ENCODE results near the gene POLR2L. TPM values are rescaled to one million over a fixed set of nuclear protein-coding genes. Genes with fewer than 3 reads are reported as not detected.

POLR2L gene
- total RNA-seq, 1 donor from 2014 or later, result 42.0 TPM

DNA sequence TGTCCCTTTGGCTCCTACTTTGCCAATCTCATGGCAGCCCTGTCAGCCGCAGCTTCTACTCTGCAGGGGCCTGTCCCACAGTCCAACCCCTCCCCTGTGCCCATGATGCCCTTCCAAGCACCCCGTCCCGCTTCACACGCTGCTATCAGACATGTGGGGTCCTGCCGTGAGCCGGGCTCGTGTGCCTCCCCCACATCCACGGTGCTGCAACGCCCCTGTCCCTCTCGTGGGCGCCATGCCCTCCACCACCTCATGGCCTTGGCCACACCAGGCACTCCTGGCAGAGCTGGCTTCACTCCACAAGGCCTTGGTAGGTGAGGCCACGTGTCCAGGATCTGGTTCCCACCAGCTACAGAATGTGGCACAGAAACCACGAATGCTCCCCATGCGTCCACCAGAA lies 45.3 kb upstream of the POLR2L start:
- H3K27me3 ChIP-seq (ENCODE audit: control insufficient read depth, insufficient read depth, low read length), result no peaks in the 10 kb centered on the region
- TF ChIP-seq, protein P1, sequence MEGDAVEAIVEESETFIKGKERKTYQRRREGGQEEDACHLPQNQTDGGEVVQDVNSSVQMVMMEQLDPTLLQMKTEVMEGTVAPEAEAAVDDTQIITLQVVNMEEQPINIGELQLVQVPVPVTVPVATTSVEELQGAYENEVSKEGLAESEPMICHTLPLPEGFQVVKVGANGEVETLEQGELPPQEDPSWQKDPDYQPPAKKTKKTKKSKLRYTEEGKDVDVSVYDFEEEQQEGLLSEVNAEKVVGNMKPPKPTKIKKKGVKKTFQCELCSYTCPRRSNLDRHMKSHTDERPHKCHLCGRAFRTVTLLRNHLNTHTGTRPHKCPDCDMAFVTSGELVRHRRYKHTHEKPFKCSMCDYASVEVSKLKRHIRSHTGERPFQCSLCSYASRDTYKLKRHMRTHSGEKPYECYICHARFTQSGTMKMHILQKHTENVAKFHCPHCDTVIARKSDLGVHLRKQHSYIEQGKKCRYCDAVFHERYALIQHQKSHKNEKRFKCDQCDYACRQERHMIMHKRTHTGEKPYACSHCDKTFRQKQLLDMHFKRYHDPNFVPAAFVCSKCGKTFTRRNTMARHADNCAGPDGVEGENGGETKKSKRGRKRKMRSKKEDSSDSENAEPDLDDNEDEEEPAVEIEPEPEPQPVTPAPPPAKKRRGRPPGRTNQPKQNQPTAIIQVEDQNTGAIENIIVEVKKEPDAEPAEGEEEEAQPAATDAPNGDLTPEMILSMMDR (IDR thresholded peaks at IDR 0.05; ENCODE audit: insufficient read depth, low read length, poor library complexity, severe bottlenecking), result no peak
- H3K4me3 ChIP-seq (ENCODE audit: low read depth, low read length), result no peak overlapping the region
- no peak for DNase-seq (ENCODE audit: low read depth)
- peaks cover 2% of the 10 kb centered on the region for H3K36me3 ChIP-seq (ENCODE audit: control insufficient read depth, insufficient read depth, low read length)

DNA sequence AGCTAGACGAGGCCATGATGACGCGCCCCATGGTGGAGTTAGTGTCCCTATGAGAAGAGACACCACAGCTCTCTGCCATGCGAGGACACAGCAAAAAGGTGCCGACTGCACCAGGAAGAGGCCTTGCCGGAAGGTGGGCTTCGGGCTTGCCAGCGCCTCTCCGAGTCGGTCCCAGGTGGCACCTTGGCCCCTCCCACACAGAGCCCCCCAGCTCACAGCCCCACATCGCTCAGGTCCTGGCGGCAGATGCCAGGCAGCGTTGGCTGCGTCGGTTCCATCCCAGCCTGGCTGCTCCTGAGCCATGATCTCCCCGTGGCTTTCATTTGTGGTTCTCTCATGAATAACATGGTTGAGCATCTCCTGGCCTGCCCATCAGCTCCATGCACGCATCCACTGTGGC lies 44.2 kb upstream of the POLR2L start:
- no peak for DNase-seq (ENCODE audit: low read depth)
- Histone ChIP-seq H3K4me3 (ENCODE audit: low read depth, low read length) (no peak overlapping the region), H3K27me3 (ENCODE audit: control insufficient read depth, insufficient read depth, low read length) (no peaks in the 10 kb centered on the region), H3K36me3 (ENCODE audit: control insufficient read depth, insufficient read depth, low read length) (peaks cover 2% of the 10 kb centered on the region)
- TF ChIP-seq, protein P1 (IDR thresholded peaks at IDR 0.05; ENCODE audit: insufficient read depth, low read length, poor library complexity, severe bottlenecking), result no peak

DNA sequence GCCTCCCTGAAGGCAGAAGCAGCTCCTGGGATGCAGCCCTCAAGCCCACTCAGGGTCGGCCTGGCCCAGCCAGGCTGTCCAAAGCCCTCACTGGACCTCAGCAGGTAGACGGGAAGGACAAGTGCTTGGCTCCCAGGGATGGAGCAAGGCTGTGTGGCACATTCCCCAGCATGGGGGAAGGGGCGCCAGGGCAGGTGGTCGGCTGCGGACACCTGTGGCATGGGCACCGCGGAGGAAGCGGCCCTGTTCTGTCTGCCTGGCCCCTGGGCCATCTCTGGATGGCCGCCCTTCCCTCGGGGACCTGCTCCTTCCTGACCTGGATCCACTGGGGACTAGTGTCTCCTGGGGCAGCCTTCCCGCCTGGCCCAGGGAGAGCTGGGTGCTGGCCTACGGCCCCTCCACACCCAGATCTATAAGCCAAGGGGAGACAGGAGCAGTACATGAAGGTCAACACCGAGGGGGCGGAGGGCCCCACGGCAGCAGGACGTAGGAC lies 42.3 kb upstream of the POLR2L start:
- Histone ChIP-seq H3K36me3 (ENCODE audit: control insufficient read depth, insufficient read depth, low read length) (peaks cover 3% of the 10 kb centered on the region), H3K27me3 (ENCODE audit: control insufficient read depth, insufficient read depth, low read length) (no peaks in the 10 kb centered on the region), H3K4me3 (ENCODE audit: low read depth, low read length) (no peak overlapping the region)
- TF ChIP-seq, protein P1 (IDR thresholded peaks at IDR 0.05; ENCODE audit: insufficient read depth, low read length, poor library complexity, severe bottlenecking), result no peak
- no peak for DNase-seq (ENCODE audit: low read depth)

DNA sequence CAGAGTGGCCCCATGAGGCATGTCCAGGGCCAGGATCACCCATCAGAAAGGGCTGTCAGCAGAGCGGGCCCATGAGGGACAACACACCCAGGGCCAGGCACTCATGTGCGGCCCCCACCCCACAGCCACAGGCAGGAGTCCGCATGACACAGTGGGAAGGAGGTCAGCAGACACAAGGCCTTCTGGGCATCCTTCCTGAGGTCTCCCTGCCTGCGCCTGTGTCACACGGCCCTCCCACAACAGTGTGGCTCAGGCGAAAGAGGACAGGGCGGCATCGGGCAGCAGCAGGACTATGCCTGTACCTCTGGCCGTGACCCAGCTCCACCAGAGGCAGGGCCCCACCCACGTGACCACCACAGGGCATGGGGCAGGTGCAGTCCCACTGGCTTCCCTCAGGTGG lies 41.2 kb upstream of the POLR2L start:
- TF ChIP-seq, protein P1 (IDR thresholded peaks at IDR 0.05; ENCODE audit: insufficient read depth, low read length, poor library complexity, severe bottlenecking), result no peak
- H3K27me3 ChIP-seq (ENCODE audit: control insufficient read depth, insufficient read depth, low read length), result no peaks in the 10 kb centered on the region
- H3K4me3 ChIP-seq (ENCODE audit: low read depth, low read length), result no peak overlapping the region
- H3K36me3 ChIP-seq (ENCODE audit: control insufficient read depth, insufficient read depth, low read length), result peaks cover 3% of the 10 kb centered on the region
- DNase-seq (ENCODE audit: low read depth), result no peak

DNA sequence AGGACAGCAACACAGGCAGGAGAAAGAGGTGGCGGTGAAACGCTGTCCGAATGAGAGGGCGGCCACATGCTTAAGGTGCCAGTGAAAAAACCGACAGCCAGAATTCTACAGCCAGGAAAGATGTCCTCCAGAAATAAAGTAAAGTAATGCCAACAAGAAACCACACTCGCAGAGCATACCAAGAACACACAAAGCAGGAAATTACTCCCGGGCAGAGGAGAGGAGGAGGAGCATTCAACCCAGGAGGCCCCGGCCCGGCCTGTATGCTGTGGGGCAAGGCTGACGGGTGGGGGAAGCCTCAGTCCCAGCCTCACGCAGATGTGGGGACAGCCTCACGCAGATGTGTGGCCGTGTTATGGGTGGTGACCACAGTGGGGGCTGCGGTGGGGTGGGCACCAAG lies 40.3 kb upstream of the POLR2L start:
- H3K27me3 ChIP-seq (ENCODE audit: control insufficient read depth, insufficient read depth, low read length), result no peaks in the 10 kb centered on the region
- H3K36me3 ChIP-seq (ENCODE audit: control insufficient read depth, insufficient read depth, low read length), result peaks cover 3% of the 10 kb centered on the region
- TF ChIP-seq, protein P1 (IDR thresholded peaks at IDR 0.05; ENCODE audit: insufficient read depth, low read length, poor library complexity, severe bottlenecking), result no peak
- H3K4me3 ChIP-seq (ENCODE audit: low read depth, low read length), result no peak overlapping the region
- DNase-seq (ENCODE audit: low read depth), result no peak

DNA sequence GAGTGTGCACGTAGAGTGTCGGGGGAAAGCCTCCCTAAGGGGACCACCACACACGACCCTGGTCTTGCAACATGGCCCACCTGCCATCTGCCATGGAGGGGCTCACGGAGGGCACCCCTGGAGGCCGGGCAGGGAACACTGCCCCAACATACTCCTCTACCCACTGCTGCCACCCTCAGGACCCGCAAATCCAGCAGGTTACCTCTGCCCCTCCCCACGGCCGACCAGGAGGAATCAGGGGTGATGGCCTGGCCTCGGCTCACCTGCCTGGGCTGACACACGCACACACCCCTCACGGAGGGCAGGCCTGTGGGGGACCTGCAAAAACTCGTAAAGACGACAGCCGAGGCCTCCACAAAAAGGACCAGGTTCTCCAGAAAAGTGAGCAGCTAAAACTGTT lies 38.1 kb upstream of the POLR2L start:
- no peaks in the 10 kb centered on the region for H3K27me3 ChIP-seq (ENCODE audit: control insufficient read depth, insufficient read depth, low read length)
- DNase-seq (ENCODE audit: low read depth), result no peak
- no peak overlapping the region for H3K4me3 ChIP-seq (ENCODE audit: low read depth, low read length)
- H3K36me3 ChIP-seq (ENCODE audit: control insufficient read depth, insufficient read depth, low read length), result peaks cover 3% of the 10 kb centered on the region
- TF ChIP-seq, protein P1 (IDR thresholded peaks at IDR 0.05; ENCODE audit: insufficient read depth, low read length, poor library complexity, severe bottlenecking), result no peak

Data from kidney epithelial cell (primary cell).